NT2/D1 (cell line): ENCODE measurements around the gene NXPH3.

Experiments
- SUZ12 ChIP-seq: IDR thresholded peaks from 2 replicates; pipeline ENCODE4 v1.6.1; 2011; ENCODE audit not compliant: insufficient read length, insufficient read depth; ENCODE audit errors: extremely low read depth
- YY1 ChIP-seq: IDR thresholded peaks from 2 replicates; pipeline ENCODE4 v1.6.1; 2011; ENCODE audit not compliant: insufficient read length, insufficient read depth
- ZNF274 ChIP-seq: IDR thresholded peaks from 2 replicates; pipeline ENCODE4 v1.6.1; 2011; ENCODE audit warnings: mild to moderate bottlenecking, low read depth, low read length

GRCh38 chr17:49590874-49591273 lies 15.2 kb downstream of the NXPH3 start:
- TF ChIP-seq YY1 (no peak), ZNF274 (no peak), SUZ12 (no peak)
